Activated naive CD8-positive, alpha-beta T cell treated with anti-CD3 and anti-CD28 coated beads for 36 hours (primary cell): ENCODE results near the gene RYR2. TPM values are rescaled to one million over a fixed set of nuclear protein-coding genes. Genes with fewer than 3 reads are reported as not detected.

Experiments used
- DNase-seq: peaks from one replicate; pipeline ENCODE4 v3.0.0; 2021
- H3K27ac Mint-ChIP-seq: one replicate; pipeline ENCODE4 v1.8.0; 2022; ENCODE audit warnings: mild to moderate bottlenecking, moderate library complexity, mixed read lengths
- H3K27me3 Mint-ChIP-seq: one replicate; pipeline ENCODE4 v1.8.0; 2022; ENCODE audit warnings: mild to moderate bottlenecking, mixed read lengths
- H3K36me3 Mint-ChIP-seq: one replicate; pipeline ENCODE4 v1.8.0; 2021; ENCODE audit warnings: mild to moderate bottlenecking, mixed read lengths
- H3K4me1 Mint-ChIP-seq: one replicate; pipeline ENCODE4 v1.8.0; 2021; ENCODE audit warnings: mixed read lengths
- H3K4me3 Mint-ChIP-seq: one replicate; pipeline ENCODE4 v1.8.0; 2022; ENCODE audit warnings: mild to moderate bottlenecking, moderate library complexity, mixed read lengths
- H3K9me3 Mint-ChIP-seq: one replicate; pipeline ENCODE4 v1.8.0; 2022; ENCODE audit warnings: mixed read lengths
- total RNA-seq, 2 experiments: library from RNA; stranded (reverse); gene quantifications; one replicate each; pipeline ENCODE4 v1.2.3, GENCODE V29; 2021

RYR2 gene
- total RNA-seq, 2 experiments from 2014 or later = not detected

- Mint-ChIP-seq H3K4me3 (no peak overlapping the region), H3K27ac (no peak overlapping the region), H3K27me3 (no peaks in the 10 kb centered on the region), H3K36me3 (no peaks in the 10 kb centered on the region), H3K9me3 (peaks cover 2% of the 10 kb centered on the region), H3K4me1 (no peaks in the 10 kb centered on the region)
- no peak for DNase-seq
Measured at GRCh38 chr1:237873487-237874211, 831.7 kb downstream of the RYR2 start.

GRCh38 chr1:237875291-237875690, 833.3 kb downstream of the RYR2 start:
- no peak for DNase-seq
- Mint-ChIP-seq H3K27me3 (no peaks in the 10 kb centered on the region), H3K36me3 (no peaks in the 10 kb centered on the region), H3K4me1 (no peaks in the 10 kb centered on the region), H3K4me3 (no peak overlapping the region), H3K9me3 (peaks cover 2% of the 10 kb centered on the region), H3K27ac (no peak overlapping the region)

- DNase-seq = no peak
- Mint-ChIP-seq H3K4me3 (no peak overlapping the region), H3K36me3 (no peaks in the 10 kb centered on the region), H3K9me3 (peaks cover 2% of the 10 kb centered on the region), H3K4me1 (no peaks in the 10 kb centered on the region), H3K27me3 (no peaks in the 10 kb centered on the region), H3K27ac (no peak overlapping the region)
Measured at GRCh38 chr1:237877631-237878030, 835.6 kb downstream of the RYR2 start.

- DNase-seq = no peak
Measured at GRCh38 chr1:237878406-237878805, 836.4 kb downstream of the RYR2 start.

GRCh38 chr1:237879195-237879594, 837.2 kb downstream of the RYR2 start:
- no peak for DNase-seq
- no peaks in the 10 kb centered on the region for H3K27me3 Mint-ChIP-seq
- H3K36me3 Mint-ChIP-seq = no peaks in the 10 kb centered on the region
- no peaks in the 10 kb centered on the region for H3K4me1 Mint-ChIP-seq
- H3K27ac Mint-ChIP-seq = no peak overlapping the region
- peaks cover 2% of the 10 kb centered on the region for H3K9me3 Mint-ChIP-seq
- no peak overlapping the region for H3K4me3 Mint-ChIP-seq

More at GRCh38 chr1:237878406-237878805, 836.4 kb downstream of the RYR2 start:
- no peak overlapping the region for H3K27ac Mint-ChIP-seq
- no peak overlapping the region for H3K4me3 Mint-ChIP-seq
- peaks cover 2% of the 10 kb centered on the region for H3K9me3 Mint-ChIP-seq
- no peaks in the 10 kb centered on the region for H3K36me3 Mint-ChIP-seq
- H3K4me1 Mint-ChIP-seq = no peaks in the 10 kb centered on the region
- no peaks in the 10 kb centered on the region for H3K27me3 Mint-ChIP-seq

Other genes with a start within 250 kb of the RYR2 start
- 10 to 100 TPM; 60.2 to 62.8 TPM for gene MTR, start 246.9 kb upstream of the RYR2 start, total RNA-seq
- gene MT1HL1, start 37.7 kb upstream of the RYR2 start, total RNA-seq = not detected